ENCODE results near the gene PRRG3.

GRCh38 chrX:151703487-151703886 is 8.2 kb downstream of the PRRG3 start:
- TF ChIP-seq CTCF (IDR thresholded peaks at IDR 0.05; ENCODE audit: low read depth, low read length): no peak
- TF ChIP-seq POLR2A (IDR thresholded peaks at IDR 0.05; ENCODE audit: extremely low read depth, insufficient read length): no peak
- no peak for TF ChIP-seq MAX (IDR thresholded peaks at IDR 0.05; ENCODE audit: low read depth, low read length)
- TF ChIP-seq MYC (IDR thresholded peaks at IDR 0.05; ENCODE audit: low read depth, low read length): no peak
